BJ (cell line): ENCODE data around the gene PHAF1. TPM values are rescaled to one million over a fixed set of nuclear protein-coding genes. Genes with fewer than 3 reads are reported as not detected.
A peak's percentile ranks its signal among the peaks of the same experiment; 100 is the strongest.

Experiments
- CTCF ChIA-PET: fragments of 350-600 bp; formaldehyde crosslinking; extraction: SDS; loops from one replicate; lab custom pipeline; 2021; ENCODE audit warnings: antibody characterized with exemption, inconsistent platforms; lab: Yijun Ruan, JAX
- POLR2A ChIA-PET: fragments of 300-600 bp; sonication (Branson Sonifier 250); formaldehyde crosslinking; extraction: SDS; loops from one replicate; lab custom pipeline; 2021; ENCODE audit warnings: antibody characterized with exemption; lab: Charles Lee
- DNase-seq: peaks from one replicate; pipeline ENCODE4 v3.0.0-alpha.2; 2011; ENCODE audit warnings: low read depth
- H3K27me3 ChIP-seq: 2 replicates; pipeline ENCODE4 v1.6.0; 2011; ENCODE audit warnings: low read length; ENCODE audit not compliant: control insufficient read depth, insufficient read depth
- H3K36me3 ChIP-seq: 2 replicates; pipeline ENCODE4 v1.5.1; 2011; ENCODE audit warnings: low read length; ENCODE audit not compliant: control insufficient read depth, insufficient read depth
- H3K4me3 ChIP-seq: 2 replicates; pipeline ENCODE4 v1.5.1; 2011; ENCODE audit warnings: low read depth, mild to moderate bottlenecking, control low read depth, low read length
- CTCF ChIP-seq: IDR thresholded peaks from 2 replicates; pipeline ENCODE4 v1.5.1; 2011; ENCODE audit warnings: low read depth, mild to moderate bottlenecking, control low read depth, inconsistent platforms, low read length, moderate library complexity; ENCODE audit not compliant: insufficient read depth
- polyA plus RNA-seq: library from polyadenylated mRNA; depleted of rRNA; stranded (reverse); fragments of >200 nt; gene quantifications from 2 replicates; pipeline ENCODE4 v1.2.3, GENCODE V29; 2011

PHAF1 gene
- polyA plus RNA-seq, 1 experiment, result 27.7 TPM

DNA sequence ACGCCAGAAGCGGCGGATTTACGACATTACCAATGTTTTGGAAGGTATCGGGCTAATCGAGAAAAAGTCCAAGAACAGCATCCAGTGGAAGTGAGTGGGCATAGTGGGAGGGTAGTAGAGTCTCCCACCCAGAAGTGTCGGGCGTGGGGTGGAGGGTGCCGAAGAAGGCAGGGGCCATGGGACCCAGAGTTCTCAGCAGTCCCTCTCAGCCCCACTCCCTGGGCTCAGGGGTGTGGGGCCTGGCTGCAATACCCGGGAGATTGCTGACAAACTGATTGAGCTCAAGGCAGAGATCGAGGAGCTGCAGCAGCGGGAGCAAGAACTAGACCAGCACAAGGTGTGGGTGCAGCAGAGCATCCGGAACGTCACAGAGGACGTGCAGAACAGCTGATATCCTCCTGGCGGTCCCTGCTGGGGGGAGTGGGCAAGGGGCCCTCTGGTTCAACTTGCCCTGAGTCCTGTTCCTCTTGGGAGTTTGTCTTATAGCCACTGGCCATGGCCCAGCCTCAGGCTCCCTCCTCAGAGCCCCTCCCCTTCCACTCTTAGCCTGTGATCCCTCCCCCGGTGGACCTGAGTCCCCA, 83.1 kb downstream of the PHAF1 start:
- Histone ChIP-seq H3K36me3 (peaks cover 24% of the 10 kb centered on the region), H3K4me3 (peak overlapping the region; percentile 69), H3K27me3 (no peaks in the 10 kb centered on the region)
- DNase-seq, result no peak
- ChIA-PET CTCF (interaction anchor here (0.8 kb wide), 1 partner anchor 52 kb away, joined by 3 read pairs; no protein-coding TSS in a partner anchor), POLR2A (no interaction called here)
- TF ChIP-seq CTCF, result no peak

DNA sequence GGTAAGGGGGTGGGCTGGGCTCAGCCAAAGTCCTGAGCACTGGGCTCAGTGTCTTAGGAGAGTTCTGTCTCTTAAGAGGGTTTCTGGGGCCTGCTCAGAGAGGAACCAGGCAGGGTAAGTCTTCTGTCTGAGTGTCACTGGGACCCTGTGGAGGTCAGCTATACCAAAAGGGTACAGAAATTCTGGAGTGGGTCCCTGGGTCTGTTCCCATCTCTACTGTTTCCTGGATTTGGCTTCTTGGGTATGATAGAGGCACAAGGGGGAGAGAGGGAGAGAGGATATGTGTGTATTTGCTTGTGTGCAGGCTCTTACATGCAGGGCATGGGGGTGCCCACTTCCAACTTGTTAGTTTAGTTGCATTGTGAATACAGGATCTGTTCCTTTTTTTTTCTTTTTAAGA, 83.8 kb downstream of the PHAF1 start:
- ChIA-PET CTCF (interaction anchor here (0.8 to 1.5 kb wide), 2 partner anchors 33 to 51 kb away, joined by 3 to 4 read pairs; no protein-coding TSS in a partner anchor), POLR2A (no interaction called here)
- H3K36me3 ChIP-seq, result peaks cover 29% of the 10 kb centered on the region
- no peak for DNase-seq
- TF ChIP-seq CTCF, result no peak
- H3K27me3 ChIP-seq, result no peaks in the 10 kb centered on the region
- no peak overlapping the region; the same call in 1 of the 2 replicates for H3K4me3 ChIP-seq

DNA sequence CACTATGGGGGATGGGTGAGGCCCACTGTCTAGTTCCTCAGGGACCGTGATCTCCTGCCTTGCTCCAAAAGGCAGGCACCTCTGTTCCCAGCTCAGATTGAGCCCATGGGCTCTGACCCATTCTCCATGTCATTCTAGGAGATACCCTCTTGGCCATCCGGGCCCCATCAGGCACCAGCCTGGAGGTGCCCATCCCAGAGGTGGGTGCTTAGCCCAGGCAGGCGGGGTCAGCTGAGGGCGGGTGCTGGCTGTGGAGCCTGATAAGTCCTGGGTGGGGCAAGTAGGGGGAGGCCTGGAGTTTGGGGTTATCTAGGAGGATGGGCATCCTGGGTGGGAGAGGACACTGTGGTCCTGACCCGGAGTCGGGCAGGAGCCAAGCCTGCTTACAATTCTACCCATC, 84.5 kb downstream of the PHAF1 start:
- POLR2A ChIA-PET, result no interaction called here
- TF ChIP-seq CTCF, result no peak
- H3K4me3 ChIP-seq, result no peak overlapping the region
- no peak for DNase-seq
- H3K36me3 ChIP-seq, result peaks cover 31% of the 10 kb centered on the region
- CTCF ChIA-PET, result interaction anchor here (1.5 kb wide), 1 partner anchor 33 kb away, joined by 4 read pairs; no protein-coding TSS in a partner anchor
- no peaks in the 10 kb centered on the region for H3K27me3 ChIP-seq

- DNase-seq, result no peak
- no peaks in the 10 kb centered on the region for H3K27me3 ChIP-seq
- ChIA-PET POLR2A (interaction anchor here (0.7 kb wide), 1 partner anchor 1065 kb away, joined by 3 read pairs; no protein-coding TSS in a partner anchor), CTCF (interaction anchor here (1.0 kb wide), 1 partner anchor 10 kb away, joined by 3 read pairs; no protein-coding TSS in a partner anchor)
- H3K4me3 ChIP-seq, result no peak overlapping the region
- TF ChIP-seq CTCF, result no peak
- peaks cover 33% of the 10 kb centered on the region for H3K36me3 ChIP-seq
Measured at GRCh38 chr16:67195676-67196075, 85.9 kb downstream of the PHAF1 start.

DNA sequence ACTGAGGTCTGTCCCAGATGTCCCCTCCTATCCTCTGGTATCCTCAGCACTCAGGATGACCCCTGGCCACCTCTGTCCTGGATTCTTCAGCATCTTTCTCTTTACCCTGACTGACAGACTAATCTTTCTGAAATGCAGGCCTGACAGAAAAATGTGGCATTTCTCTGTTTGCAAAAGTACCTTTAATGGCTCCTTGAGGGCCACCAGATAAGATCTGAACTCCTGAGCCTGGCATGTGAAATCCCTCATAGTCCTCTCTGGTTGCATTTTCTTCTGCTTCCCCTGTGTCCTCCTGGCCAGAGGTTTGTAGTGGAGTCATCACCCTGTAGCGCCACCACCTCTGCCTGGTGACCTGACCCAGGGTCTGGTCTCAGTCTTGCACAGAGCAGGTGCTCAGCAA, 87.1 kb downstream of the PHAF1 start:
- DNase-seq, result no peak
- CTCF ChIA-PET, result interaction anchor here (1.4 to 2.9 kb wide), 3 partner anchors 9 to 243 kb away, joined by 5 to 9 read pairs (median 7); no protein-coding TSS in a partner anchor
- TF ChIP-seq CTCF, result no peak
- POLR2A ChIA-PET, result no interaction called here
- H3K27me3 ChIP-seq, result no peaks in the 10 kb centered on the region
- peaks cover 36% of the 10 kb centered on the region for H3K36me3 ChIP-seq
- no peak overlapping the region for H3K4me3 ChIP-seq
